Medulla oblongata (tissue), 1 donor: ENCODE data around the gene HHEX.

ENCODE experiments used
- DNase-seq: peaks from one replicate; pipeline ENCODE4 v3.0.0-alpha.2; 2015; ENCODE audit errors: extremely low spot score

The HHEX gene

DNA sequence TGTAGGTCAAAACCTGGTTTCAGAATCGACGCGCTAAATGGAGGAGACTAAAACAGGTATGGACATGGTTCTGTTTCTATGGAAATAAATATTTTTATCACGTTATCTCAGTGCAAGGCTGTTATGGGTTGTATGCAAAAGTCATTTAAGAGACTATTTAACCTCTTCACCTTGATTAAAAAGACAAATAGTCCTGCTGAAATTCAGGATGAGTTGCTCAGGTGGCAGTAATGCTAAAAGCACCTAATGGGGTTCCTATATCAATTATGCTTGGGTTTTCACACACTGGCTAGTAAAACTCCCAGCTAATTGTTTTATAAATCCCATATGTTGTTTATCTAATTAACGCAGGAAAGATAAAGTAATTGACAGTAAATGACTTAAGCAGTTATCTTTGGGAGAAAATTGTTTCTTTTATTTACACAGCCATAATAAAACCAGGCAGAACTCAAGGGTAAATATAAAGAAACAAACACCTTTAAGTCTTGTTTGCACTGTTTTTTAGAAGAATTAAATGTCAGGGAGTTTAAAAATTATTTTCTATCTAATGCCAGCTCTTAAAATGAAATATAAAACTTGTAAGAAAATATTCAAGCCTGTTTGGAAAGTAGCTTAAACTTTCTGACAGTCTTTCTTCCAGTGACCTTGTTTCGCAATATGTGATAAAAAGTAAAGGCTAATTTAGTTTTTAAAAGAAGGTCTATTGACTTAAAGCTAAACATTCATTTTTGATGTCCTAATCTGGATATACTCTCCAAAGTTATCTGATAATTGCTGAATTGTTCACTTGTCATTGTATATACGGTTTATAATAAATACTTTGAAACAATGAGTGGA, 3.2 kb downstream of the HHEX start:
- no peak for DNase-seq

DNA sequence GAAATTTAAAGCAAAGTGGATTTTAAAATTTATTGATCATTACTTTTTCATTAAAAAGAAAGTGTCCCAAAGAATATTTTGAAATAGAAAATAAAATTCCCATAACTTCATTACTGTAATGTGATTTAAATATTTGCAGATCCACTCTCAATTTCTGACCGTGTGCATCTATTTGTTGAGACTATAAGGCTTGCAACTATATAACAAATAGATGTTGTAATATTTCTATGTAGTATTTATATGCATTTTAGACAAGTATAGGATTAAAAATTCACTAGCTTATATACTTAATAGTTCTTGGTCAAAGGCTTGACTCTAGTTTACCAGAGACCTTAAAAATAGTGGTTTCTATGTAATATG, 3.8 kb downstream of the HHEX start:
- no peak for DNase-seq

DNA sequence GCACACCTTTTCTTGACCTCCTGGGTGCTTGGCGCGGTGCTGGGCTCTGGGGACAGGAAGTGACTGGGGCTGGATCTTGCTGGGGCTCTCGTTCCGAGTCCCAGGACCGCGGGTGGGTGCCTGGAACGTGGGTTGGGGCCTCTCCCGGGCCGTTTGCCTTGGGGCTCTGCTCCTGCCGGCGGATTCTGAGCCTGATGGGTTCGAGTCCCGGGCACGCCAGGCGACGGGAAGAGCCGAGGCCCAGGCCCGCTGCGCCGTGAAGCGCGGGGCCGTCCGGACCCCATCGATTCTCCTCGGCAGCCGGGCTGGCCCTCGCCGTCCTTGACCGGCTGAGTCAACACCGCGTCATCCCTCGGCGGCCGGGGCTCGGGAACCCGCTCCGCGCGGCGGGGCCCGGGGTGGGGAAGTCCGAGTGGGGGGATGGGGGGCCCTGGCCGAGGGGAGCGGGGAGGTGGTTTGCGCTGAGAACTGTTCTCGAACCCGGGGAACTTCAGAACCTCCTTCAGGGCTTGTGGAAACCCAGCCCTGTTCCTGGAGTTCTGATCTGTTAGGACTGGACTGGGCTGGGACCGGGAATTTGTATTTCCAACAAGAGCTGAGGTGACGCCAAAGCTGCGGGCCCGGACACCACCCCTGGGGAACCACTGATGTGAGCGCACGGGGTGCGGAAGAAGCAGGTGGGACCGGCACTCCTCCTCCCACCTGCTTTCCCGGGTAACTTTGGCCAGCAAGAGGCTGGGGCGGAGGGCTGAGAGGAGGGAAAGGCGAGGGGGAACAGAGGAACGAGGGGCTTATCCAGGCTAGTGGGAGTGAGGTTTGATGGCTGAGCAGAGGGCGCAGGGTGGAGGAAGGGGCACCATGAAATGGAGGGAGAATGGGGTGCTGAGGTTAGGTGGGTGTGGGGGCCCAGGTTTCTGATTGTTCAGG, 6.2 kb downstream of the HHEX start:
- no peak for DNase-seq

DNA sequence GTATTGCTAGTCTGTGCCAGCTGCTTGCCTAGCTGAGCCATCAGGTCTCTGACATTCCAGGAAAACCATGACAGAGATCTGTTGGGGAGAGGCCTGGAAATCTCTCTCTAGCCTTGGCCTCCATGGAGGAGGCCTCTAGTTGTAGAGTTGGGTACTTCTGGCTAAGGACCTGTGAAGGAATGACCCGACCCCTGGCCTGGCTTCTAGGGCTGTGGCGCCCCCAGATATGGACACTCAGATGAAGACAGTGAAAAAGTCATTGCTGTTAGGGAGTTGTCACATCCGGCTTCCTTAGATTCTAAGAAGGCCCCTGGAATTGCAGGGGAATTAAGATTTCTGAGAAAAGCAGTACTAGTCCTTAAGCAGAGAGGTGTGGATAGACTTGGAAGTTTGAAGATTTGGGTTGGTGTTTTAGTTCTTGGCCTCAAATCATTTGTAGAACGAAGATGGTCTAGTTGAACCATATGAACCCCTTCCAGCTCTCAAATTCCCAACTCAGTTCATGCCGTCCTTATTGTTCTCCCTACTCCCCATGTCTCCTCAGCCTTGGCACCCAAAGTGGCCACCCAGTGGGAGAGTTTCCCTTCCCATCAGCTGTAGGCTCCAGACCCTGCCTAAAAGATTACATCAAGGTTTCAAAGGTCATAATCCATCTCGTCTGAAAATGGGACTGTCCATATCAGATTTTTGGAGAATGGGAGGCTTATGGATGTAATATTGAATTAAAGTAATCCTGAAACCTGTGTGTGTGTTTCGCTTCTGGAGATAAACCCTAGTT, 7.0 kb downstream of the HHEX start:
- DNase-seq = no peak

DNA sequence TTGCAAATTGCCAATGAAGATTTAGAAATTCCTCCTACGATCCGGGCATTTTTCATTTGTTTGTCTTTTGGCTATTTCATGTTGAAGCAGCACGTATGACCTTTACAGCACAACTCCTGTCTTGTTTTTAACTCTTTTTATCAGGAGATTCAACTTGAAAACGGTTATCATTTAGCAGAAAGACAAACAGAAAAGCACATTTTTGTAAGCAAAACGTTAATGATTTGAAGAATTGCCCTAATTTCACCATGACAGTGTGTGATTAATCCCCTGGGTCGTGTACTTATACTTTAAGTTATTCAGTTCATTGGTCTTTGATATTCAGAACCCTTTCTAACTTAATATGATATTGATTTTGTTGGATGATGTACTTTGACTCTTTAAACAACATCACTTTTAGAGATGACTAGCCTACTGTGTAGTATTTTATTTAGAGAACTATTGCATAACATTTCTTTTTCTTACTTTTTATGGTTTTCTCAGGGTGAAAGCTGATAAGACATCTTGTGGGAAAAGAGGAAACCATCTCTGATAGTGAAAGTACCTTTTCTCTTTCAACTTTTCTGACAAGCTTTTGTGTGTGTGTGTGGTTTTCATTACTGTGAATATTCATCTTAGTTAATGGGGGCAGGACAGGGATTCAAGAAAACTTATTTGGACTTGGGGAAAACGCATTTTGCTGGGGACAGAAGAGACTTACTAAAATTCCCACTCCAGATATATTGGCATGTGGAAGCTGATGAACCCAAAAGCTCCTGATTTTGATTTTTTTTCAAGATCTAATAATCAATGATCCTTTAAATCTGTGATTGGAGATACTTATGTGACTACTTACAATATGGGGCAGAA, 8.1 kb downstream of the HHEX start:
- no peak for DNase-seq

DNA sequence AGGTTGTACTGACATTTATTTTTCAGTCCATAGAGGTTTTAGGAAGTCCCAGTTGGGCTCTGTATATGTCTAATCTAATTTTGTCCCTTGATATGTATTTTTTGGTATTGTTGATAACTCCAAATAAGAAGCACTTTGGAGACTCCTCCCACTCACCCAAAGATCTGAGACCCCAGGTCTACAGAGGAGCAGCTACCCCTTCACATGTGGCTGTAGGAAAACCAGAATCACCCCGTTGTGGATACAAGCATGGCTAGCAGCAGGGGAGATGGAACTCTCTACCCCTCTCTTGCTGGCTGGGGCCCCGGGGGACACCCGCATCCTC, 9.4 kb downstream of the HHEX start:
- no peak for DNase-seq

DNA sequence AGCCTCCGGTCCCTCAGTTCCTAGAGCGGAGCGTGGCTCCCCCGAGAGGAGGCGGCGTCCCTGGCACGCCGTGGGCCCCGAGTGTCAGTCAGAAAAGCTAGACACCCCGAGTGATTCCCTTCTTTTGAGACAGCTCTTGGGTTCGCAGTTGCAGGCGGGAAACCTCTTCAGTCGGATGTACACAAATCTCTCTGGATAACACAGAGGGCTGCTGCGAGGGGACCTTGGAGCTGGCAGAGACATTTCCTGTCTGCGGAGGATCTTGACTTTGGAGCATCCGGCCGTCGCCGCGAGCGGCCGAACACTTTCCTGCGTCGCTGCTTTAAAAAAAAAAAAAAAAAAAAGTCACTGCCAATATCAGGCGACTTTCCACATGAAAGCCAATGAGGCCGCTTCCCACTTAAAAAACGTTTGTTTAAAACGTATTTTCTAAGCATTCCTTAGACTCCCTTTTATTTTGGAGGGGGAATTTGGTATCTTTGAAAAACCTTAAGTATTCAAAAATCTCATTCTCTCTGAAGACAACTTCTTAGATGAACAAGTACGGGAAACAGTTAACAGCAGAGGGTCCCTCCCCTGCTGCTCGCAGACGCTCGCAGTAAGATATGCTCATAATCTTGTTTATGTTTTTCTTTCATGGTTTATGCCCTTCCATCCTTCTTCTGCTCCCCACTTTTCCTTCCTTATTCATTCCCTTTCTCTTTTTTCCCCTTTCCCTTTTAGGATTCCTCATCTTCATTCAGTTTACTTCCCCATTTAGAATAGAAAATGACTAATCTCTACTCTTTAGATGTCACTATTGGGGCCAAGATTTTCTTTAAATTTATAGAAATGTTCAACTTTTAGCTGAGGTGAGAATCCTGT, 10.0 kb downstream of the HHEX start:
- peak; percentile 30 for DNase-seq

DNA sequence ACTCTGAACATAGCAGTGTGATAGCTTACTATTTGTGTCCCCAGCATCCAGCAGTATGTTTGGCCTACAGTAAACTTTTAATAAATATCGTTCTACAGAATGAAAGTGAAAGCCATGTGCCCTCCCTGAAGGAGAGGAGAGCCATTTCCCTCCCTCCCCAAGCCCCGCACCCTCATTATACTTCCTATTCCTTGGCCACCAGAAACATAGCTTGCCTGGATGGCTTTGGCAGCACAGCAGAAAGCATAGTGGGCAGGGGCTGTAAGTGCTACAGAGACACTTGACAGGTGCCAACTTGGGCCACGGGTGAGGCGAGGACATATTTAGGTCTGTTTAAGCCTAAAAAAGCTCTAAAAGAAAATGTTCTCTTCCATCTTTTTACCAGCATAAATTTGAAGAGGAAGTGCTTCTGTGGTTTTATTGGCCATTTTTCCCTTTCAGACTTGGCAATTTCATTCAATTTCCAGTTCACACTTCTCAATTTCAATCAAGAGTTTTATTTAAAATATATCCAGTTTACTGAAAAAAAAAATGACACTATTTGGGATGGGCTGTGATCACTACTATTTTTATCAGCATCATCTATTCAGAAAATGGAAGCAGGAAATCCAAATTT, 12.7 kb downstream of the HHEX start:
- DNase-seq = no peak

DNA sequence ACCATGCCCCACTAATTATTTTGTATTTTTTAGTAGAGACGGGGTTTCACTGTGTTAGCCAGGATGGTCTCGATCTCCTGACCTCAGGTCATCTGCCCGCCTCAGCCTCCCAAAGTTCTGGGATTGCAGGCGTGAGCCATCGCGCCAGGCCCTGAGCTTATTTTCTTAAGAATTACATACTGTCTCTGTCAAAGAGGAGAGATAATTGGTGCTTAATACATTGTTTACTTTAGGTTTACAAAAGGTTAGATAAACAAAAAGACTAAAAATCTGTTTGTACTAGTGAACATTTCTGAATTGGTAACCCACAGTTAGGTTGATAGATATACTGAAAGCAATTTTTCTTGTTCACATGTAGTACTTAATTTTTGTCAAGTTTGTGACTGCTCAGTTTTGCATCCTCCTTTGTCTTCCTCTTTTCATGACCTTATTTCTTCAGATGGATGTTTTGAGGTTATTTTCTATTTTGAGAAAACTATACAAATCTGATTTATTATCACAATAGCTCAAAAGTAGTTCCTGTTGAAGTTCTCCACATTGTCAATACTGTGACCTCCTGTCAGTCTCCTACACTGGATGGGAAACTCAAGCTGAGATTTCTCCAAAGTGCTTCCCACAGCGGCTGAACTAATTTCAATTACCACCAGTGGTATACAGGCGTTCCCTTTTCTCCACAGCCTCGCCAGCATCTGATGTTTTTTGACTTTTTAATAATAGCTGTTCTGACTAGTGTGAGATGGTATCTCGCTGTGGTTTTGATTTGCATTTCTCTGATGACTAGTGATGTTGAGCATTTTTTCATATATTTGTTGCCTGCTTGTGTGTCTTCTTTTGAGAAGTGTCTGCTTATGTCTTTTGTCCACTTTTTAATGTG, 22.5 kb downstream of the HHEX start:
- no peak for DNase-seq

DNA sequence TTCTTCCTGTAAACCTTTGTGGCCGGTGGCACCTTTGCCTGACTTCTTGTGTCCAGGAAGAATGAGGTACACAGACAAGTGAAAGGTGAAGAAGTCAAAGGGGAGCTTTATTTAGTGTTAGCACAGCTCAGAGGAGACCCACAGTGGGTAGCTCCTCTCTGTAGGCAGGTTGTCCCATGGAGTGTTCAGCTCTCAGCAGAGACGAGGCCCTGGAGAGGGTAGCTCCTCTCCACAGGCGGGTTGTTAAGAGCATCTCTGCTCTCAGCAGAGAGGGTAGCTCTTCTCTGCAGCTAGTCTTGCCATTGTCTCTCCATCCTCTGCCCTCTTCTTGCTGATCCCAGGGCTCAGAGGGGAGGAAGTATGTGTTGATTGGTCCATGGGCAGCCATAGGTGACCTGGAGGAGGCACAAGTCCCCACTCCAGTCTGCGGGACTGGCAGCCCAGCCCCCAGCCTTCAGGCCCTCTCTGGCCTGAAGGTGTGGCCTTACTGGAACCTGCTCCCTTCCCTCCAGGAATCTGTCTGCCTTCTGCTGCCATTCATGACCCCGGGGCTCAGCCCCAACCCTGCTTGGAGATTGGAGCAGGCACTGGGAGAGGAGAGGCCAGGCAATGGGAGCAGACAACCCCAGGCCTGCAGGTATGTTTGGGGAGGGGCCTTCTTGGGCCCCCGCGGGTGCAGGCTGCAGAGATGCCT, 24.5 kb downstream of the HHEX start:
- DNase-seq = no peak

DNA sequence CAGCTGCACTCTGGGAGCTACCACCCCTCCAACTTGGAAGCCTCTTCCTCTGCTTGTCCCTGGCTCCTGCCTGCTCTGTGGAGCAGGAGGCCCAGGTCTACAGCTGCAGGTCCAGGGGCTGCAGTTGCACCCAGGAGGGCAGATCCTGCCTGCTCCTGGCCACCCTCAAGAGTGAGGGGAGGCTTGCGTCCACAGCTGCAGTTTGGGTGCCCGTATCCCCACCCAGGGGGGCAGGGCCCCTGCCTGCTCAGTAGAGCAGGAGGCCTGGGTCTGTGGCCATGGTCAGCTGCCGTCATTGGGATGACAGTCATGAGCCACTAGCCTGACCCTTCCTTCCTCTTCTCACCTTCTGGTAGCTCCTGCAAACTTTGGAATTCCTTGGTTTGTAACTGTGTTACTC, 25.1 kb downstream of the HHEX start:
- no peak for DNase-seq

DNA sequence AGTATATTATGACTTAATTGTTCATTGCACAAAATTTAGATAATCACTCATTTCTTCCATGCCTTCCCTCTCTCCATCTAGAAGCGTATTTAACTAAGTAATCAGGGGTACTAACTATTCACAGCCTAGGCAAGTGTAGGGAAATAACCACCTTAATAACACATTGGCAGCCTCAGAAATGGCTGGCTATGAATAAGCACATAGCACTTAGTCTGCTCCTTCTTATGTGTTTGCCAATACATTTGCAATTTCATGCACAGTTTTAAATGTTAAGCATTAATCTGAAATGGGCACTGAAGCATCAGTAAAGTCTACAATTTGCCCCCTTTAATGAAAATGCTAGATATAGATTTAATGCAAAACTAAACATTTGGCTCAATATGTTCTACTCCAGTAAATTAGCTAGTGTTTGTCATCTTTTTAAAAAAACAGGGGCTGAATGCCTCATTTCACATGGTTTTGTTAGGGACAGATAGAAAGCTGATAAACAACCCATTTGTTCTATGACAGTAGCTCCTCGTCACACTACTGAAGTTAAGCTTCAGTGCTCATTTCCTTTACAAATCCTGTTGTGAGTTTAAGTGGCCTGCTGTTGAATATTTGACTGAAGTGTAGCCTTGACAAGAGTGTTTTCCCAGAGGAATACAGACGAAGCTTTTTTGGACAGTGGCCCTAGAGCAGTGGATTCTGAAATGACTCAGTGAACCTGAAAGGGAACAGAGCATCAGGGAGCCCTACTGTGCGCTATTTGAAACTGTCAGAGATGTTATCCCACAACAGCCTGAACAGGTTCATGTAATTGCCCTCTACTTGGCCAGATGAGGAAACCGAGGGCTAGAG, 30.5 kb downstream of the HHEX start:
- DNase-seq = no peak

DNA sequence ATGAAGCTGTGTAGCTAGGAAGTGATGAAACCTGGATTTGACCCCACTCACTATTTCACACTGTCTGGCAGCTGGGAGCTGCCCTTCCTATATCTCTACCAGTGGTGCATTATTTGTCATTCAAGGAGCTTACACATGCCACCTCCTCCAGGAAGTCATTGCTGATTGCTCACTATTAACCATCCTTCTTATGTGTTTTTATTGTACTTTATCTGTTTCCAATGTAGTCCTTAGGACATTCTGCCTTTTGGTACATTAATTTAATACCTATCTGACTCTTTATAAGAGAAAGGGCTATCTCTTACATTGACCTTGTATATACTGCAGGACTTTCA, 31.0 kb downstream of the HHEX start:
- DNase-seq = no peak

DNA sequence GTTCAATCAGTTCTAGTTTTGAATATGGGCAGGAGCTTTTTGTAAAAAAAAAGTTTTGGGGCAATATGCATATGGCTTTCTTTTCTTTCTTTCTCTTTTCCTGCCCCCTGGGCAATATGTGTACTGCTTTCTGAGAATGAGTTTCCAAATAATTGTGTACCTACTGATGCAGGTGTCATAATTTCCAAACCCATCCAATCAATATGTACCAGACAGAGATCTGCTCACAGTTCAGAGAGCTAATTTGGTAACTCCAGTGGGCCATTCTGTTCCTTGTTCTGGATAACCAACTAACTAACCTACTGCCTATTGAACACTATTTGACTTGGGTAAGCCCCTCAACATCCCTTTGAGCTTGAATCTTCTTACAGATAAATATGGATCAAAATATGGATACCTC, 32.6 kb downstream of the HHEX start:
- DNase-seq = no peak

DNA sequence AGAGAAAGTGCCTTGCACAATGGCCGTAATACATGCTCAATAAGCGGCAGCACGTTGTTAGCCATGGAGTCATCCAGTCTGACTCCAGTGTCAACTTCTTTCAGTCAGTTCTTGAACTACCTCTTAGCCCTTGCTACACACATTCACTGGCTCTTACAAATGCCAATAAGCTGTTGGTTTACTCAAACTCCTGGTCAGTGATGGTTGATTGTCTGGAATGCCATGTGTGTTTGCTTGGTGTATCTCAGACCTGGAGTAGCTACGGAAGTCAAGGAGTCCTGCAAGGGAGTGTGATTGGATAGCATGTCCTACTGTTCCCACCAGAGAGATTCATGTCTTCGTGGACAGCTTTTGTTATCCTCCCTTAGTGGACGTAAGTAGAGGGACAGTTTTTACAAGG, 37.4 kb downstream of the HHEX start:
- no peak for DNase-seq

DNA sequence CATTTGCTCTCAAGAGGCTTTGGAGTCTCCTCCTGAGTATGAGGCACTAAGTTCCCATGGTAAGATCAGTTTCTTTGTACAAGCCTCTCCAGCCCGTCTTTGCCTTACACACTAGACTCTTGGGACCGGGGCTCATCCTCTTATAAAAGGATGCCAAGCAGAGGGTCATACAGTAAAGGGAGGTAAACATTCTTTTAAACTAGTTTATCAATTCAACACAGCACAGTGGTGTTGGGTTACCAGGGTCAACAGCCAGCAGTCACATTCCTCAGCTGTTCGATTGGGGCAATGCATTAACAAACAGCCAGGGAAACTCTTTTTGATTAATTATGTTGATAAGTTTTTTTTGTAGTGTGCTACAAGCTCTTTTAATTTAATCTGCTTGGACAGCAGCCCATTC, 37.8 kb downstream of the HHEX start:
- no peak for DNase-seq

DNA sequence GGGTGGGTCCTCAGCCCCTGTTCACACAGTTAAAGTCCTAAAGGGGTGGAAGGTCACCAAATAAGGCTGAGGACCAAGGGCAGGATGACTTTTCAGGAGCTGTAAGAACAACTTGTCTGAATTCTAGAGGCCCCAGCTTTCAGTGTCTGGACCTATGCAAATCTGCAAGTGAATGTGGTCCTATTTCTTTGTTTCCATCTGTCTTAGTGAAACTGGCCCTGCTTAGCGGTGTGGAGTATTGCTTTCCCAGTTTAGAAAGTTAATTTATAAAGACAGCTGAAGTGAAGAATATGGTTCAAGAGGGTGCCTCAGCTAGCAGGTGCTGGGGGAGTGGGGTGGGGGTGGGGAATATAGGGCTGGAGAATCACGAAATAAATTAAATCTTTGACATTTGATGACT, 40.1 kb downstream of the HHEX start:
- no peak for DNase-seq

DNA sequence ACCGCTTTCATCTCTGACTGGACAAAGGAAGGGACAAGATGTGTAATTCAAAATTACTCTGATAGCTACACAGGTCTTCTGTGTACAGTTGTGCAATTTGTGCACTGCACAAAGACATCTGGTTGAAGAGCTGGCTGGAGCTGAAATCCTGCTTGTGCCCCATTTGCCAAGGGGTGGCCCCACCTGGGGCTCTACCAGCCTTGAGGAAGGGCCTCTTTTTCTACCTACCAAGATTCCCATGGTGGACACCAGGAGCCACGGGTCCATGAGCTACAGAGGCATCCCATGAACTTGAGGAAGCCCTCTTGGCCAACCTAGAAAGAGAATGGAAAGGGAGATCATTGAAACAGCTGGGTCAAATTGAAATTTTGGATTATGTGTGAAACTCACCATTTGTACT, 43.2 kb downstream of the HHEX start:
- no peak for DNase-seq
